Ishikawa (cell line): ENCODE measurements around the gene CPM.

Experiments used
- CEBPB ChIP-seq: IDR thresholded peaks from 2 replicates; pipeline ENCODE4 v1.6.1; 2012
- CREB1 ChIP-seq: IDR thresholded peaks from 2 replicates; pipeline ENCODE4 v1.6.1; 2012; ENCODE audit warnings: low read depth
- EGR1 ChIP-seq: IDR thresholded peaks from 2 replicates; pipeline ENCODE4 v1.6.1; 2012
- EP300 ChIP-seq: IDR thresholded peaks from 2 replicates; pipeline ENCODE4 v1.6.1; 2012; ENCODE audit warnings: borderline replicate concordance
- RAD21 ChIP-seq: IDR thresholded peaks from 2 replicates; pipeline ENCODE4 v1.6.1; 2012; ENCODE audit warnings: low read depth
- ZBTB7A ChIP-seq: IDR thresholded peaks from 2 replicates; pipeline ENCODE4 v1.6.1; 2012; ENCODE audit warnings: low read depth
- TF ChIP-seq, protein P1 (sequence below): IDR thresholded peaks from 2 replicates; pipeline ENCODE4 v1.6.1; 2012

DNA sequence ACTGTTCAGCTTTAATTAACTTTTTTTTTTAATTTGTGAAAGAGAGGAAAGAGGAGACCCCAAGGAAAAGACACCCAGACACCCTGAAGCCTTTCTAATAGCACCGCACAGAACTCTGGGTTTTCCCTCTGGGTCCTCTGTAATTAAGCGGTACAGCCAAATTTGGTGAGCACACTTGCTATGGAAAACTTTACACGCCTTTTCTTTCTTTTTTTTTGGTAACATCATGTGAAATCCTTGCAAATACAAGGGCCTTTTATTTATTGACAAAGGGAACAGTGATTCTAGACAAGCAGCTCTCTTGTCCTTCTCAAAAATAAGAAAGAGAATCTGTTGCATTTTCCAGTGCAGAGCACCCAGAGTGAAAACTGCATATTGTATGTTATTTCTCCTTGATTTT, 44.4 kb upstream of the CPM start:
- no peak for TF ChIP-seq RAD21
- no peak for TF ChIP-seq EP300
- TF ChIP-seq ZBTB7A, result no peak
- TF ChIP-seq CREB1, result no peak
- no peak for TF ChIP-seq EGR1
- TF ChIP-seq, protein P1, sequence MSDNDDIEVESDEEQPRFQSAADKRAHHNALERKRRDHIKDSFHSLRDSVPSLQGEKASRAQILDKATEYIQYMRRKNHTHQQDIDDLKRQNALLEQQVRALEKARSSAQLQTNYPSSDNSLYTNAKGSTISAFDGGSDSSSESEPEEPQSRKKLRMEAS, result no peak
- no peak for TF ChIP-seq CEBPB
